Nephron progenitor cell (in vitro differentiated cells): Measurements from ENCODE around the gene SHISA9.

Experiments
- DNase-seq: peaks from one replicate; pipeline ENCODE4 v3.0.0; 2021
- H3K27ac Mint-ChIP-seq: 2 replicates; pipeline ENCODE4 v1.8.0; 2021; ENCODE audit warnings: mild to moderate bottlenecking, moderate library complexity, mixed read lengths
- H3K27me3 Mint-ChIP-seq: 2 replicates; pipeline ENCODE4 v1.8.0; 2021; ENCODE audit warnings: mild to moderate bottlenecking, low read depth, mixed read lengths; ENCODE audit not compliant: poor library complexity
- H3K36me3 Mint-ChIP-seq: 2 replicates; pipeline ENCODE4 v1.8.0; 2021; ENCODE audit warnings: low read depth, mixed read lengths
- H3K4me1 Mint-ChIP-seq: 2 replicates; pipeline ENCODE4 v1.8.0; 2021; ENCODE audit warnings: mixed read lengths
- H3K4me3 Mint-ChIP-seq: 2 replicates; pipeline ENCODE4 v1.8.0; 2021; ENCODE audit warnings: mild to moderate bottlenecking, moderate library complexity, mixed read lengths
- H3K9me3 Mint-ChIP-seq: 2 replicates; pipeline ENCODE4 v1.8.0; 2021; ENCODE audit warnings: mild to moderate bottlenecking, moderate library complexity, mixed read lengths
- CTCF ChIP-seq: fragments of 200-600 bp; sonication (generic); IDR thresholded peaks from 2 replicates; pipeline ENCODE4 v1.5.0; 2021; ENCODE audit warnings: antibody characterized with exemption

The SHISA9 gene

GRCh38 chr16:12944300-12944699 is 42.9 kb downstream of the SHISA9 start:
- no peak overlapping the region for H3K4me3 Mint-ChIP-seq
- H3K27me3 Mint-ChIP-seq = no peaks in the 10 kb centered on the region
- no peak for TF ChIP-seq CTCF
- H3K36me3 Mint-ChIP-seq = no peaks in the 10 kb centered on the region
- H3K9me3 Mint-ChIP-seq = peaks cover 6% of the 10 kb centered on the region
- H3K4me1 Mint-ChIP-seq = peaks cover 7% of the 10 kb centered on the region
- no peak for DNase-seq
- H3K27ac Mint-ChIP-seq = no peak overlapping the region

- H3K4me3 Mint-ChIP-seq = no peak overlapping the region
- no peak overlapping the region for H3K27ac Mint-ChIP-seq
- H3K9me3 Mint-ChIP-seq = peaks cover under 1% of the 10 kb centered on the region
- peaks cover 3% of the 10 kb centered on the region for H3K27me3 Mint-ChIP-seq
- no peaks in the 10 kb centered on the region for H3K36me3 Mint-ChIP-seq
- H3K4me1 Mint-ChIP-seq = peaks cover 12% of the 10 kb centered on the region
- TF ChIP-seq CTCF = no peak
- DNase-seq = no peak
These were observed 50.0 kb downstream of the SHISA9 start for GRCh38 chr16:12951392-12951791.

GRCh38 chr16:12951976-12952375 is 50.6 kb downstream of the SHISA9 start:
- Mint-ChIP-seq H3K4me3 (no peak overlapping the region), H3K9me3 (no peaks in the 10 kb centered on the region), H3K27ac (no peak overlapping the region), H3K36me3 (no peaks in the 10 kb centered on the region), H3K27me3 (peaks cover 3% of the 10 kb centered on the region), H3K4me1 (peaks cover 12% of the 10 kb centered on the region)
- DNase-seq = no peak
- TF ChIP-seq CTCF = no peak

GRCh38 chr16:12958366-12958765 is 57.0 kb downstream of the SHISA9 start:
- no peak overlapping the region for H3K4me3 Mint-ChIP-seq
- DNase-seq = no peak
- peaks cover 9% of the 10 kb centered on the region for H3K4me1 Mint-ChIP-seq
- H3K9me3 Mint-ChIP-seq = peaks cover 18% of the 10 kb centered on the region
- TF ChIP-seq CTCF = no peak
- H3K27me3 Mint-ChIP-seq = peaks cover 6% of the 10 kb centered on the region
- no peak overlapping the region for H3K27ac Mint-ChIP-seq
- H3K36me3 Mint-ChIP-seq = no peaks in the 10 kb centered on the region

GRCh38 chr16:12959072-12959471 is 57.7 kb downstream of the SHISA9 start:
- peaks cover 18% of the 10 kb centered on the region for H3K9me3 Mint-ChIP-seq
- DNase-seq = no peak
- no peak overlapping the region for H3K27ac Mint-ChIP-seq
- peaks cover 9% of the 10 kb centered on the region for H3K4me1 Mint-ChIP-seq
- no peak for TF ChIP-seq CTCF
- H3K36me3 Mint-ChIP-seq = no peaks in the 10 kb centered on the region
- peaks cover 5% of the 10 kb centered on the region for H3K27me3 Mint-ChIP-seq
- no peak overlapping the region for H3K4me3 Mint-ChIP-seq

GRCh38 chr16:12961626-12962025 is 60.2 kb downstream of the SHISA9 start:
- no peak for DNase-seq
- Mint-ChIP-seq H3K36me3 (no peaks in the 10 kb centered on the region), H3K4me1 (peaks cover 9% of the 10 kb centered on the region), H3K9me3 (peaks cover 18% of the 10 kb centered on the region), H3K4me3 (no peak overlapping the region), H3K27me3 (peaks cover 3% of the 10 kb centered on the region), H3K27ac (peak overlapping the region; percentile 86)
- TF ChIP-seq CTCF = no peak
